Neural cell (in vitro differentiated cells): Measurements from ENCODE around the gene PPP3CA. TPM values are rescaled to one million over a fixed set of nuclear protein-coding genes. Genes with fewer than 3 reads are reported as not detected.

Experiments
- H2AFZ ChIP-seq: fragments of 200-600, 300-800 bp; sonication (generic), shearing (Covaris generic); 2 replicates; pipeline ENCODE4 v1.6.0; 2014; ENCODE audit warnings: low read depth, mild to moderate bottlenecking, antibody characterized with exemption, low read length, moderate library complexity
- H3F3A ChIP-seq: fragments of 200-600 bp; shearing (Covaris generic); 2 replicates; pipeline ENCODE4 v1.6.1; 2016; ENCODE audit warnings: mild to moderate bottlenecking, moderate library complexity, mixed read lengths, antibody characterized with exemption, low read length; ENCODE audit not compliant: insufficient read depth, poor library complexity, severe bottlenecking
- H3K27ac ChIP-seq: fragments of 200-600, 300-800 bp; sonication (generic), shearing (Covaris generic); 2 replicates; pipeline ENCODE4 v1.5.1; 2014; ENCODE audit warnings: mild to moderate bottlenecking, low read length, moderate library complexity
- H3K27me3 ChIP-seq: fragments of 300-800, 200-600 bp; sonication (generic), shearing (Covaris generic); 2 replicates; pipeline ENCODE4 v1.6.0; 2014; ENCODE audit warnings: mild to moderate bottlenecking, low read depth, low read length, moderate library complexity; ENCODE audit not compliant: insufficient read depth
- H3K36me3 ChIP-seq: fragments of 300-800, 200-600 bp; sonication (generic), shearing (Covaris generic); 2 replicates; pipeline ENCODE4 v1.5.1; 2014; ENCODE audit warnings: mild to moderate bottlenecking, antibody characterized with exemption, low read length, moderate library complexity; ENCODE audit not compliant: insufficient read depth
- H3K4me2 ChIP-seq: fragments of 300-800, 200-600 bp; sonication (generic), shearing (Covaris generic); 2 replicates; pipeline ENCODE4 v1.6.0; 2014; ENCODE audit warnings: mild to moderate bottlenecking, low read length
- H3K4me3 ChIP-seq: fragments of 300-800, 200-600 bp; sonication (generic), shearing (Covaris generic); 2 replicates; pipeline ENCODE4 v1.5.1; 2014; ENCODE audit warnings: mild to moderate bottlenecking, low read length, moderate library complexity
- H3K79me2 ChIP-seq: fragments of 200-600 bp; shearing (Covaris generic); replicated peaks from 2 replicates; pipeline ENCODE4 v1.6.0; 2014; ENCODE audit warnings: mild to moderate bottlenecking, low read length, moderate library complexity; ENCODE audit not compliant: insufficient read depth
- H3K9ac ChIP-seq: fragments of 300-800, 200-600 bp; sonication (generic), shearing (Covaris generic); 2 replicates; pipeline ENCODE4 v1.6.1; 2016; ENCODE audit warnings: mild to moderate bottlenecking, low read length, mixed read lengths
- H3K9me2 ChIP-seq: fragments of 200-600 bp; shearing (Covaris generic); 2 replicates; pipeline ENCODE4 v1.6.1; 2016; ENCODE audit warnings: mild to moderate bottlenecking, low read length, mixed read lengths; ENCODE audit not compliant: insufficient read depth
- H3K9me3 ChIP-seq: fragments of 200-600, 300-800 bp; sonication (generic), shearing (Covaris generic); 2 replicates; pipeline ENCODE4 v1.6.1; 2016; ENCODE audit warnings: mild to moderate bottlenecking, mixed run types, low read length, moderate library complexity, mixed read lengths
- H4K20me1 ChIP-seq: fragments of 200-600 bp; shearing (Covaris generic); 2 replicates; pipeline ENCODE4 v1.6.1; 2016; ENCODE audit warnings: mild to moderate bottlenecking, mixed run types; ENCODE audit not compliant: insufficient read depth
- CTCF ChIP-seq: fragments of 450-650 bp; IDR thresholded peaks from 2 replicates; pipeline ENCODE4 v1.5.1; 2014; ENCODE audit warnings: antibody characterized with exemption, mild to moderate bottlenecking, moderate library complexity; ENCODE audit not compliant: poor library complexity, severe bottlenecking
- EP300 ChIP-seq: fragments of 450-650 bp; conservative IDR thresholded peaks from 2 replicates; pipeline ENCODE4 v1.6.1; 2014; ENCODE audit warnings: antibody characterized with exemption, mild to moderate bottlenecking, moderate library complexity; ENCODE audit not compliant: poor library complexity, severe bottlenecking
- EZH2 ChIP-seq: fragments of 200-600, 300-800 bp; shearing (Covaris generic), sonication (generic); IDR thresholded peaks from 2 replicates; pipeline ENCODE4 v1.6.1; 2014; ENCODE audit warnings: antibody characterized with exemption, low read length, borderline replicate concordance, mild to moderate bottlenecking; ENCODE audit not compliant: insufficient read depth, poor library complexity, severe bottlenecking
- MXI1 ChIP-seq: fragments of 450-650 bp; conservative IDR thresholded peaks from 2 replicates; pipeline ENCODE4 v1.6.1; 2014; ENCODE audit warnings: antibody characterized with exemption, mild to moderate bottlenecking; ENCODE audit not compliant: poor library complexity, severe bottlenecking
- POLR2AphosphoS5 ChIP-seq: IDR thresholded peaks from 2 replicates; pipeline ENCODE4 v1.6.1; 2012
- REST ChIP-seq: IDR thresholded peaks from 2 replicates; pipeline ENCODE4 v1.6.1; 2012; ENCODE audit warnings: borderline replicate concordance
- SMC3 ChIP-seq: fragments of 450-650 bp; conservative IDR thresholded peaks from 2 replicates; pipeline ENCODE4 v1.6.1; 2014; ENCODE audit warnings: antibody characterized with exemption, mild to moderate bottlenecking, moderate library complexity; ENCODE audit not compliant: poor library complexity
- TAF1 ChIP-seq: IDR thresholded peaks from 2 replicates; pipeline ENCODE4 v1.6.1; 2012; ENCODE audit warnings: low read depth
- polyA plus RNA-seq: library from polyadenylated mRNA; depleted of rRNA; stranded (reverse); fragments of >200 nt; gene quantifications from 2 replicates; pipeline ENCODE4 v1.2.3, GENCODE V29; 2014

The PPP3CA gene
- polyA plus RNA-seq, 1 donor from 2014 or later, result 78.2 TPM

GRCh38 chr4:101089168-101089567 is 258.2 kb downstream of the PPP3CA start:
- no peak overlapping the region for H3K4me3 ChIP-seq
- no peaks in the 10 kb centered on the region for H3K27me3 ChIP-seq
- H2AFZ ChIP-seq, result no peak overlapping the region
- H3K79me2 ChIP-seq, result no peaks in the 10 kb centered on the region
- no peak overlapping the region for H3K27ac ChIP-seq
- no peaks in the 10 kb centered on the region for H3F3A ChIP-seq
- no peak overlapping the region for H3K9ac ChIP-seq
- H4K20me1 ChIP-seq, result no peaks in the 10 kb centered on the region
- H3K9me2 ChIP-seq, result no peaks in the 10 kb centered on the region
- no peaks in the 10 kb centered on the region for H3K9me3 ChIP-seq
- TF ChIP-seq REST (no peak), SMC3 (no peak)
- no peaks in the 10 kb centered on the region for H3K36me3 ChIP-seq
- H3K4me2 ChIP-seq, result no peak overlapping the region

GRCh38 chr4:101086801-101087586 is 260.3 kb downstream of the PPP3CA start:
- H3F3A ChIP-seq, result no peaks in the 10 kb centered on the region
- H2AFZ ChIP-seq, result no peak overlapping the region
- no peaks in the 10 kb centered on the region for H3K9me2 ChIP-seq
- H3K4me2 ChIP-seq, result no peak overlapping the region
- H3K9ac ChIP-seq, result no peak overlapping the region
- H3K36me3 ChIP-seq, result no peaks in the 10 kb centered on the region
- no peaks in the 10 kb centered on the region for H4K20me1 ChIP-seq
- H3K27me3 ChIP-seq, result no peaks in the 10 kb centered on the region
- TF ChIP-seq REST (no peak), EZH2 (no peak), MXI1 (no peak), TAF1 (no peak), SMC3 (no peak)
- no peak overlapping the region for H3K4me3 ChIP-seq
- no peak overlapping the region for H3K27ac ChIP-seq
- no peaks in the 10 kb centered on the region for H3K79me2 ChIP-seq
- H3K9me3 ChIP-seq, result no peaks in the 10 kb centered on the region

GRCh38 chr4:101083131-101083530 is 264.2 kb downstream of the PPP3CA start:
- Histone ChIP-seq H3F3A (no peaks in the 10 kb centered on the region), H2AFZ (no peak overlapping the region), H3K27me3 (no peaks in the 10 kb centered on the region), H3K9me2 (no peaks in the 10 kb centered on the region), H3K4me3 (no peak overlapping the region), H3K79me2 (no peaks in the 10 kb centered on the region), H3K4me2 (no peak overlapping the region), H3K27ac (no peak overlapping the region), H3K36me3 (no peaks in the 10 kb centered on the region), H4K20me1 (no peaks in the 10 kb centered on the region), H3K9me3 (no peaks in the 10 kb centered on the region), H3K9ac (no peak overlapping the region)
- TF ChIP-seq TAF1 (no peak), MXI1 (no peak), EZH2 (no peak), EP300 (no peak), SMC3 (no peak), CTCF (no peak), POLR2AphosphoS5 (no peak), REST (no peak)
